Neural progenitor cell (in vitro differentiated cells): Measurements from ENCODE around the gene RAET1E.

Experiments used
- EZH2phosphoT487 ChIP-seq: fragments of 200-600 bp; sonication (generic); IDR thresholded peaks from 2 replicates; pipeline ENCODE4 v1.6.1; 2017; ENCODE audit warnings: antibody characterized with exemption
- TF ChIP-seq, protein P1 (sequence below): fragments of 200-600 bp; sonication (generic); IDR thresholded peaks from 2 replicates; pipeline ENCODE4 v1.5.1; 2017; ENCODE audit warnings: antibody characterized with exemption, mild to moderate bottlenecking

DNA sequence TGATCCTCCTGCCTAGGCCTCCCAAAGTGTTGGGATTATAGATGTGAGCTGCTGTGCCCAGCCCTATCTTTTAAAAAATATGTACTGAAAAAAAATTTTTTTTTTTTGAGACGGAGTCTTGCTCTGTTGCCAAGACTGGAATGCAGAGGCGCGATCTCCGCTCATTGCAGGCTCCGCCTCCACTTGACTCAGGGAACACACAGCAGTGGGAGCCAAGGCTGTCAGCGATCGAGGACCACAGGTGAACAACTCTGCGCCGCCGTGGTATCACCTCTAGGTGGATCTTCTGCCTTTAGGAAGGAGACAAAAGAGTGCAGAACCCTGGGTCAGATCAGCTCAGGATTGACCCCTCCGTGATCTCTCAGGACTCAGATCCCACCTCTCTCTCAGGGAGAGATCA, 13.7 kb downstream of the RAET1E start:
- TF ChIP-seq, protein P1, sequence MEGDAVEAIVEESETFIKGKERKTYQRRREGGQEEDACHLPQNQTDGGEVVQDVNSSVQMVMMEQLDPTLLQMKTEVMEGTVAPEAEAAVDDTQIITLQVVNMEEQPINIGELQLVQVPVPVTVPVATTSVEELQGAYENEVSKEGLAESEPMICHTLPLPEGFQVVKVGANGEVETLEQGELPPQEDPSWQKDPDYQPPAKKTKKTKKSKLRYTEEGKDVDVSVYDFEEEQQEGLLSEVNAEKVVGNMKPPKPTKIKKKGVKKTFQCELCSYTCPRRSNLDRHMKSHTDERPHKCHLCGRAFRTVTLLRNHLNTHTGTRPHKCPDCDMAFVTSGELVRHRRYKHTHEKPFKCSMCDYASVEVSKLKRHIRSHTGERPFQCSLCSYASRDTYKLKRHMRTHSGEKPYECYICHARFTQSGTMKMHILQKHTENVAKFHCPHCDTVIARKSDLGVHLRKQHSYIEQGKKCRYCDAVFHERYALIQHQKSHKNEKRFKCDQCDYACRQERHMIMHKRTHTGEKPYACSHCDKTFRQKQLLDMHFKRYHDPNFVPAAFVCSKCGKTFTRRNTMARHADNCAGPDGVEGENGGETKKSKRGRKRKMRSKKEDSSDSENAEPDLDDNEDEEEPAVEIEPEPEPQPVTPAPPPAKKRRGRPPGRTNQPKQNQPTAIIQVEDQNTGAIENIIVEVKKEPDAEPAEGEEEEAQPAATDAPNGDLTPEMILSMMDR, result no peak
- no peak for TF ChIP-seq EZH2phosphoT487
